HG02642 (cell line): Measurements from ENCODE around the gene STK39.
"Not testable (repeated sequence)": the region's sequence is repeated elsewhere in the genome, so short reads cannot be mapped to it uniquely, and the experiment has no call there.

ENCODE experiments used
- ATAC-seq: cut with Tn5 transposase; IDR thresholded peaks from one replicate; pipeline ENCODE4 v1.9.1; 2021; ENCODE audit warnings: mild to moderate bottlenecking; ENCODE audit not compliant: unreplicated experiment, poor library complexity

The STK39 gene

GRCh38 chr2:168143813-168144212 lies 103.6 kb downstream of the STK39 start:
- no peak for ATAC-seq

- no peak for ATAC-seq
Measured at GRCh38 chr2:168140892-168141291, 106.5 kb downstream of the STK39 start.

GRCh38 chr2:168139852-168140251 lies 107.5 kb downstream of the STK39 start:
- no peak for ATAC-seq

GRCh38 chr2:168138901-168139300 lies 108.5 kb downstream of the STK39 start:
- ATAC-seq = no peak

GRCh38 chr2:168138374-168138773 lies 109.0 kb downstream of the STK39 start:
- ATAC-seq = no peak

GRCh38 chr2:168137510-168138180 lies 109.8 kb downstream of the STK39 start:
- ATAC-seq = no peak

- no peak for ATAC-seq
Measured at GRCh38 chr2:168136392-168136977, 110.9 kb downstream of the STK39 start.

GRCh38 chr2:168135630-168136029 lies 111.8 kb downstream of the STK39 start:
- ATAC-seq = no peak

- no peak for ATAC-seq
Measured at GRCh38 chr2:168135121-168135520, 112.3 kb downstream of the STK39 start.

- ATAC-seq = no peak
Measured at GRCh38 chr2:168134485-168134884, 112.9 kb downstream of the STK39 start.

GRCh38 chr2:168132389-168132788 lies 115.0 kb downstream of the STK39 start:
- no peak for ATAC-seq

- ATAC-seq = no peak
Measured at GRCh38 chr2:168130346-168130745, 117.0 kb downstream of the STK39 start.

- ATAC-seq = no peak
Measured at GRCh38 chr2:168127371-168127770, 120.0 kb downstream of the STK39 start.

GRCh38 chr2:168122210-168122609 lies 125.2 kb downstream of the STK39 start:
- not testable (repeated sequence) for ATAC-seq

GRCh38 chr2:168120730-168121129 lies 126.7 kb downstream of the STK39 start:
- no peak for ATAC-seq

- no peak for ATAC-seq
Measured at GRCh38 chr2:168120310-168120709, 127.1 kb downstream of the STK39 start.

GRCh38 chr2:168119515-168120141 lies 127.8 kb downstream of the STK39 start:
- peak; percentile 63 for ATAC-seq

GRCh38 chr2:168118733-168119514 lies 128.5 kb downstream of the STK39 start:
- peak; percentile 70 for ATAC-seq

GRCh38 chr2:168116448-168116847 lies 130.9 kb downstream of the STK39 start:
- no peak for ATAC-seq

- ATAC-seq = no peak
Measured at GRCh38 chr2:168114619-168115018, 132.8 kb downstream of the STK39 start.

- ATAC-seq = no peak
Measured at GRCh38 chr2:168114040-168114439, 133.4 kb downstream of the STK39 start.
